Body of pancreas (tissue), 4 donors: ENCODE measurements around the gene SNAPC4.

ENCODE experiments used
- POLR2A ChIP-seq, 3 donors: fragments of 450-650 bp; IDR thresholded peaks; one replicate each; pipeline ENCODE4 v1.6.1; 2016; ENCODE audit warnings: antibody characterized with exemption in 3 of 3, mild to moderate bottlenecking in 2 of 3
- TF ChIP-seq, protein P1 (sequence below), 7 experiments: fragments of 450-650 bp in 4 of 7; fragments of 200-600 bp in 3 of 7; sonication (generic) in 3 of 7; IDR thresholded peaks; one replicate each; pipeline ENCODE4 v1.5.1; 2016 to 2019; ENCODE audit warnings: antibody characterized with exemption in 7 of 7

DNA sequence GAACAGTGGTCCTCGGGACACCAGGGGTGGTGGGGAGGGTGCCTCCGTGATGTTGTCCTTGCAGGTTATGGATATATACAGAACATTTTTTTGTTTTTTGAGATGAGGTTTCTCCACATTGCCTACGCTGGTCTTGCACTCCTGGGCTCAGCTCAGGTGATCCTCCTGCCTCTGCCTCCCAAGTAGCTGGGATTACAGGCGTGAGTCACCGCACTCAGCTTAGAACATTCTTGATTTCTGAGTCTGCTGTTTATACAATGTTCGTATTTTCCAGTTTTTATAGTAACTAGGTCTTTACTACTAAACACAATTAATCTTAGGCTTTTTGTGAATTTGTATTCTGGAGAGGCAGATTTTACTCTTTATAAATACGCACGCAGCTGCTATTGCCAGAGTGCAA lies 16.5 kb upstream of the SNAPC4 start:
- TF ChIP-seq, protein P1, sequence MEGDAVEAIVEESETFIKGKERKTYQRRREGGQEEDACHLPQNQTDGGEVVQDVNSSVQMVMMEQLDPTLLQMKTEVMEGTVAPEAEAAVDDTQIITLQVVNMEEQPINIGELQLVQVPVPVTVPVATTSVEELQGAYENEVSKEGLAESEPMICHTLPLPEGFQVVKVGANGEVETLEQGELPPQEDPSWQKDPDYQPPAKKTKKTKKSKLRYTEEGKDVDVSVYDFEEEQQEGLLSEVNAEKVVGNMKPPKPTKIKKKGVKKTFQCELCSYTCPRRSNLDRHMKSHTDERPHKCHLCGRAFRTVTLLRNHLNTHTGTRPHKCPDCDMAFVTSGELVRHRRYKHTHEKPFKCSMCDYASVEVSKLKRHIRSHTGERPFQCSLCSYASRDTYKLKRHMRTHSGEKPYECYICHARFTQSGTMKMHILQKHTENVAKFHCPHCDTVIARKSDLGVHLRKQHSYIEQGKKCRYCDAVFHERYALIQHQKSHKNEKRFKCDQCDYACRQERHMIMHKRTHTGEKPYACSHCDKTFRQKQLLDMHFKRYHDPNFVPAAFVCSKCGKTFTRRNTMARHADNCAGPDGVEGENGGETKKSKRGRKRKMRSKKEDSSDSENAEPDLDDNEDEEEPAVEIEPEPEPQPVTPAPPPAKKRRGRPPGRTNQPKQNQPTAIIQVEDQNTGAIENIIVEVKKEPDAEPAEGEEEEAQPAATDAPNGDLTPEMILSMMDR (IDR thresholded peaks at IDR 0.05), result no peak
- no peak for TF ChIP-seq POLR2A (IDR thresholded peaks at IDR 0.05)
